HepG2 (cell line): ENCODE measurements around the gene PELI1. TPM values are rescaled to one million over a fixed set of nuclear protein-coding genes. Genes with fewer than 3 reads are reported as not detected.

Experiments used
- CHCHD3 ChIP-seq: sonication (generic); formaldehyde crosslinking; IDR thresholded peaks from 2 replicates; pipeline ENCODE4 v1.8.0; 2022; ENCODE audit warnings: mild to moderate bottlenecking, missing genetic modification reagents, moderate library complexity
- IRF2 ChIP-seq: IDR thresholded peaks from 2 replicates; pipeline ENCODE4 v1.6.1; 2018; ENCODE audit warnings: missing genetic modification reagents, missing compliant biosample characterization
- IRF9 ChIP-seq: sonication (generic); formaldehyde crosslinking; IDR thresholded peaks from 2 replicates; pipeline ENCODE4 v1.8.0; 2022; ENCODE audit warnings: missing genetic modification reagents, mild to moderate bottlenecking, borderline replicate concordance
- MTF1 ChIP-seq: sonication (generic); formaldehyde crosslinking; IDR thresholded peaks from 2 replicates; pipeline ENCODE4 v1.5.0; 2020; ENCODE audit warnings: missing genetic modification reagents
- NR2F2 ChIP-seq: IDR thresholded peaks from 2 replicates; pipeline ENCODE4 v1.6.1; 2012; ENCODE audit warnings: low read depth, inconsistent platforms, borderline replicate concordance
- SIX1 ChIP-seq: sonication (generic); formaldehyde crosslinking; IDR thresholded peaks from 2 replicates; pipeline ENCODE4 v1.4.0; 2020; ENCODE audit warnings: missing genetic modification reagents, borderline replicate concordance
- SNAPC4 ChIP-seq: sonication (generic); formaldehyde crosslinking; IDR thresholded peaks from 2 replicates; pipeline ENCODE4 v1.4.0; 2020; ENCODE audit warnings: mild to moderate bottlenecking, missing genetic modification reagents
- SRF ChIP-seq: IDR thresholded peaks from 2 replicates; pipeline ENCODE4 v1.6.1; 2011; ENCODE audit warnings: mild to moderate bottlenecking, low read depth, low read length, moderate library complexity
- TFDP1 ChIP-seq: IDR thresholded peaks from 2 replicates; pipeline ENCODE4 v1.6.1; 2016; ENCODE audit warnings: missing compliant biosample characterization, missing genetic modification reagents, borderline replicate concordance
- ZBTB1 ChIP-seq: sonication (generic); formaldehyde crosslinking; IDR thresholded peaks from 2 replicates; pipeline ENCODE4 v1.4.0; 2020; ENCODE audit warnings: missing genetic modification reagents, borderline replicate concordance
- ZBTB10 ChIP-seq: sonication (generic); formaldehyde crosslinking; IDR thresholded peaks from 2 replicates; pipeline ENCODE4 v1.4.0; 2020; ENCODE audit warnings: missing genetic modification reagents, borderline replicate concordance
- ZGPAT ChIP-seq: IDR thresholded peaks from 2 replicates; pipeline ENCODE4 v1.6.1; 2016; ENCODE audit warnings: mild to moderate bottlenecking
- ZNF235 ChIP-seq: sonication (generic); formaldehyde crosslinking; IDR thresholded peaks from 2 replicates; pipeline ENCODE4 v1.8.1; 2023; ENCODE audit warnings: mild to moderate bottlenecking, missing genetic modification reagents, borderline replicate concordance
- ZNF274 ChIP-seq: sonication (generic); formaldehyde crosslinking; IDR thresholded peaks from 2 replicates; pipeline ENCODE4 v1.5.1; 2020; ENCODE audit warnings: mild to moderate bottlenecking, missing genetic modification reagents
- ZNF550 ChIP-seq: sonication (generic); formaldehyde crosslinking; IDR thresholded peaks from 2 replicates; pipeline ENCODE4 v1.4.0; 2020; ENCODE audit warnings: mild to moderate bottlenecking, missing genetic modification reagents, borderline replicate concordance
- ZSCAN9 ChIP-seq: IDR thresholded peaks from 2 replicates; pipeline ENCODE4 v1.6.1; 2016; ENCODE audit warnings: borderline replicate concordance
- polyA plus RNA-seq, 8 experiments: library from polyadenylated mRNA; depleted of rRNA in 3 of 8; stranded (reverse) in 7 of 8; unstranded in 1 of 8; fragments of >200 nt; fragmentation: Illumina TruSeq in 4 of 8; extraction: Trizol in 4 of 8; gene quantifications; 2 replicates each; pipeline versions ENCODE4 v1.2.1 to v1.2.3, GENCODE V29; 2011 to 2016; ENCODE audit warnings: low read depth in 4 of 8, missing spikeins in 1 of 8, mixed read lengths in 1 of 8; ENCODE audit not compliant: insufficient read depth in 1 of 8
- total RNA-seq, 5 experiments: library from RNA; depleted of rRNA; stranded (reverse); fragments of >200 nt; fragmentation: Illumina TruSeq; extraction: Trizol; gene quantifications; 2 replicates each; pipeline ENCODE4 v1.2.3, GENCODE V29; 2016; ENCODE audit warnings: low read depth in 1 of 5

The PELI1 gene
- total and polyA plus RNA-seq, 2 of the 13 experiments (the other 11 are each of a cell fraction or from before 2014, with no cell fraction given), result 12.5 to 16.2 TPM

GRCh38 chr2:64144057-64145013 is at the start of gene PELI1 (continued):
- TF ChIP-seq IRF9, result peak; percentile 85; the same call in 1 of the 2 replicates
- TF ChIP-seq TFDP1 (CRISPR knock-in tag), result peak; percentile 6; the same call in 1 of the 2 replicates
- TF ChIP-seq ZBTB10, result no peak
- TF ChIP-seq MTF1, result no peak
- 0 out of 2 replicates have a peak, but pooled peaks have one; percentile 13 for TF ChIP-seq NR2F2
- TF ChIP-seq ZNF274 (CRISPR knock-in tag), result peak; percentile 84; the same call in 1 of the 2 replicates
- TF ChIP-seq ZNF235 (CRISPR knock-in tag), result peak; percentile 73; the same call in 1 of the 2 replicates
- TF ChIP-seq ZGPAT (CRISPR knock-in tag), result peak; percentile 87; the same call in 1 of the 2 replicates
- TF ChIP-seq SNAPC4 (CRISPR knock-in tag), result no peak
- peak; percentile 88 for TF ChIP-seq ZSCAN9
- TF ChIP-seq SRF, result no peak
- TF ChIP-seq ZNF550, result no peak
- no peak for TF ChIP-seq SIX1 (CRISPR knock-in tag)
- TF ChIP-seq IRF2 (CRISPR knock-in tag), result peak; percentile 55; the same call in 1 of the 2 replicates
- peak; percentile 35; the same call in 1 of the 2 replicates for TF ChIP-seq CHCHD3 (CRISPR knock-in tag)
- no peak for TF ChIP-seq ZBTB1 (CRISPR knock-in tag)
